Stimulated activated CD4-positive, alpha-beta T cell treated with anti-CD3 and anti-CD28 coated beads, Interleukin-2, amount 100 ng/mL, for 4 hours (primary cell): Measurements from ENCODE around the gene POU6F2.

Experiments used
- DNase-seq: peaks from one replicate; pipeline ENCODE4 v3.0.0-alpha.2; 2020; ENCODE audit warnings: low read depth

POU6F2 gene

GRCh38 chr7:39446546-39446945 lies 468.8 kb downstream of the POU6F2 start:
- DNase-seq = no peak

DNA sequence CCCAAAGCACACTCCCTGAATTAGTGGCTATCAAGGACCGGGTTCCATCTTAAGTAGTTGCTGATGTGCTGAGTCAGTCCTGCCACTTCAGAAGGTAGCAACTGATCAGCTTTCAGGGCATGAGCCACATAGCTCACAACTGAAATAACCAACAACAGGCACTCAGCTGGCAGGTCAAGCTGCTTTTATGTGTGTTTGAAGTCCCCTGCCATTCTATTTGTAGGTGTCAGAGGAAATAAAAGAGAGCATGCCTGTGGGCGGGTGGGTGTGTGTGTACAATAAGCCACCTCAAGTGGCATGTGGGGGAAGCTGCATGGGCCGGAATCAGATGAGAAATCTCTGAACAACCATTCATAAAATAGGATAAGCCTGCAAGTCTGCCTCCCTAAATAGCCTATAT lies 474.2 kb downstream of the POU6F2 start:
- DNase-seq = no peak

DNA sequence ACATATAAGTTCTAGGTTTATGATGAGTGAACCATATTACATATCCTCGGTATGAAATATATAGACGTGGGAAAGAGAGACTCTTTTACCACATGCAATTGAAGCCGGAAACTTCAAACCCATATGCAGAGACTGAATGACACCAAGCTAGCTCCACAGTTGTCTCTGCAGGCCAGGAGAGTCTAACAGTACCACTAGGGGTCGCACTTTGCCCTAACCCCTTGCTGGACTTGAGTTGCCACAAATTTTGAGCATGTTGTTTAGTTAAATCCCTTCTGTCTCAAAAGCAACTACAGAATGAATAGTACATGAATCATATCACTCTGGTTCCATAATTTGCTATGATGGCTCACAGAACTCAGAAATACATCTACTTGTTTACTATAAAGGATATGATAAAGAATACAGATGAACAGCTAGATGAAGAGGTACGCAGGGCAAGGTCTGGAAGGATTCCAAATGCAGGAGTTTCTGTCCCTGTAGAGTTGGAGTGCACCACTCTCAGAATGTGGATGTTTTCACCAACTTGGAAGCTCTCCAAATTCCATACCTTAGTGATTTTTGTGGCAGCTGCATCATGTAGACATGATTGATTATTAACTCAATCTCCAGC lies 476.1 kb downstream of the POU6F2 start:
- peak; percentile 27 for DNase-seq

DNA sequence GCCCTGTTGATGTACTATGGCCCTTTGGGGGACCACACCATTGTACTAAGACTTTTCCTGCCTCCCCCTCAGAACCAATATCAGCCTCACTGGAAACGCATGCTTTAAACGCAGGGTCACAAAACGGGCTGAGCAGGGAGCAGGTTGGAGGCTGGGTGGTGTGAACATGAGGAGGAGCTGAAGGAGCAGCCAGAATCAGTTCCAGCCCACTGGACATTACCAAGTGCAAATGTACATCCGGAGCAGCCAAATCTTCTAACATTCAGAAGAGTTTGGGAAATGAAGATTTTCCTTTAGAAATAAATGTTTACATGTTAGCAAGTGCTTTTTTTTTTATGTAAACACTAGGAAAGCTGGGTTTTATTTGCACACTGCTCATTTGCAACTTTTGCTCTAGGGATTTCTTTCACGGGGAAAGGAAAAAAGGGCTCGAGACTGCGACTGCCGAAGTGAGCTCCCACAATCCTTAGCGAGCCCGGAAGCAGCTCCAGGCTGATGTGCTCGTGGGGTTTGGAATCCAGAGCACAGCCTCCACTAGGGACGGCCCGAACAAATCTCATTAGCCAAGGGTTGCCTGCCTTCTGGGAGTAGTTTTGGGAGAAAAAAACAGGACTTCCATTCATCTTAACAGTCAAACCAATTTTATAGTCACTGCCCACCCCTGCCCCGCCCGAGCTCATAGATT lies 480.5 kb downstream of the POU6F2 start:
- DNase-seq = no peak

DNA sequence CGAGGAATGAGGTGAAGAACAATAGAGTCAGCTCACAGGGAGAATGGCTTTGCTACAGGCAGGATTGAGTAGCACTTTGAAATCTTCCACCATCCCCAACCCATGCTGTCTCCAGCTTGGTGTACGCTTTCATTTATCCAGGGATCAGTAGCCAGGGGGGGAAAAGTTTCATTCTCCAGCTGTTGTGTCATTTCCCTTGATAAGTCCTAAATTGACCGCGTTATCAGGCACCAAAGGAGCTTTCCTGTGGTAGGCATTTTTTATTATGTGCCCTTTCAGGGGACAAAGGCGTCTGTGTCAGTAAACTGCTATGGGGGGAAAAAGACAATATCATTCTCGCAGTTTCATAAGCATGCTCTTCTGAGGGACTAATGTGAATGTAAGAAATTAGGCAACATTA lies 481.9 kb downstream of the POU6F2 start:
- DNase-seq = no peak

GRCh38 chr7:39460486-39460885 lies 482.8 kb downstream of the POU6F2 start:
- no peak for DNase-seq

GRCh38 chr7:39461263-39461820 lies 483.6 kb downstream of the POU6F2 start:
- DNase-seq = no peak

DNA sequence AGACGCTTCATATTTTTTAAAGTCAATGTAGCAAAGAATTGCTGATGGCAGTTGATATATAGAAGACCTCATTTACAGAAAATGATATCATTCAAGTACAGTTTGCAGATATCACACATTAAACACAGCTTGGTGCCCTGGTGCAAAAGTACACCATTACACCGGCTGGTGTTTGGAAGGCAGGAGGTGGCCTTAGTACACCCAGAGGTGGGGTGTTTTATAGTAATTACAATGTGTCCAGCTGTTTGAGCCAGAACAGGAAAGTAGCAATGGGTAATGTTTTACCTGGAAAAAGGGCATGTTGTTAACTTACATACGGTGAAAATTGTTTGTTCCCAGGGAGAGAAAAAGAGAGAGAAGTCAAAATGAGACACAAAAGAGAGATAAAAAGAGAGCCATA lies 485.5 kb downstream of the POU6F2 start:
- no peak for DNase-seq

- DNase-seq = no peak
These were observed 486.8 kb downstream of the POU6F2 start for GRCh38 chr7:39464350-39465054.

DNA sequence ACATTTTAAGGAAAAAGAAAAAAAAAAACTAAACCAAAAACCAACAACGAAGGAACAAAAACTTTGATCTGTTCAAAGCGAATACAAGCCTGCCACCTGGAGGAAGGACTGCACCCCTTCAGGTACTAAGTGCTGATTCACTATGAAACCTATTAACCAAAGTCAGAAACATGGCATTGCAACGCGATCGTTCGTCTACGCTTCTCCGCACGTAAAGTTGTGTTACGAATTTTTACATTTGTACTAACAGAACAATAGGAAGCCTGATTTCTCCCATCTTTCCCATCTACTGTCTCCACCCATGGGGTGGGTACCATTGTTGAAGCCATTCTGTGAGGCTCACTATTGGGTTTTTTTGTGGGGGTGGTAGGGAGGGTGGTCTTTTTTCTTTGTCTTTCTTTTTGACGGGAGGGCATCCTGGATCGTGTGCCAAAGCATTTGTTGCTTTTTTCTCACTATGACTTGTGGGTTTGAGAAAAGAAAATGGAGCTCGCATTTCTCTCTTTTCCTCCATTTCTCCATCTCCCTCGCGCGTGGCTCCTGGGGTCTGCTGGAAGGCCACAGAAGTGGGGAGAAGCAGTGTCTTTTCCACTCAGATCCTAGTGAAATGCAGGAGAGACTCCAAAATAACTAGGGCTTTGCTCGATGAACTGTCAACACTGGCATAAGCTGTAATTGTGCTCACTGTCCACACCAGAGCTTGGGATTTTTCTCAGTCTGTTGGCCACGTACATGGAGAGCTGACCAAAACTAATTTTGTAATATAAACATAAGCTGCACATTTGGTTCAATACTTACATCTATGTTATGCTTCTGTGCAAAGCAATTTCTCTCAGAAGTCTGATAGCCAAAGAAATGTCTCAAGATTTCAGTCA lies 487.6 kb downstream of the POU6F2 start:
- DNase-seq = no peak

DNA sequence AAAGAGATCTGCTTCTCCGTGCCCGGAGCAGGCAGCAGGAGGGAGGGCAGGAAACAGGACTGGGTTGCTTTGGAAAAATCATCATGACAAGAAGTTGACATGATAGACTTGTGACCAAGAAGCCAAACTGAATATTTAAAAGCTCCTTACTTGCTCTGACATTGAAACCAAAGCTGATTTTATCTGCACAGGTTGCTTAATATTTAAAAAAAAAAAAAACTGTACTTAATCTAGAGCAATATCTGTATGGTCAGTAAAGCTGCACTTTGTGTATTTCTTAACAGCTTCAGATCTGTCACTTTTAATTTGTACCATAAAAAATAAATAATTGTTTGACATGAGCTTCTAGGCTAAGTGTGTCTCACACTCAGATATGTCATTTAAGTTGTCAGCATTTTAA lies 490.6 kb downstream of the POU6F2 start:
- DNase-seq = no peak

- DNase-seq = no peak
These were observed 491.2 kb downstream of the POU6F2 start for GRCh38 chr7:39468808-39469374.

GRCh38 chr7:39480901-39481300 lies 503.2 kb downstream of the POU6F2 start:
- DNase-seq = no peak

- DNase-seq = no peak
These were observed 511.0 kb downstream of the POU6F2 start for GRCh38 chr7:39488467-39489393.

DNA sequence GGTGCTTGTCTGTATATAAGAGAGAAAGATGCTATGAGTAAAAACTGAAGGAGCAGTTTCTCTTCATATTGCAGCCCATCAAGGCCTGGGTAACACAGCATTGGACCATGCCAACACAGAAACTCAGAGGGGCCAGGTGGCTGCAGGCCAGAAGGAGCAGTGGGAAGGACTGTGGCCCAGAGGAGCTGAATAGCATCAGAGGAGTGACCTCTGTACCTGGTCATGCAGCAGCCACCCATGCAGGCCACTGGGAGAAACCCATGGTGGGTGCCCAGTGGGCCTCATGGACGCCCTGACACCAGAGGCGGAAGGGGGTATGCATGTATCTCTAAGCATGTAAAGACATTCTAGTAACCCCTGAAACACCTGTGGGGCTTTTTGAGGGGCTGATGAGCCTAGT lies 512.6 kb downstream of the POU6F2 start:
- no peak for DNase-seq

- no peak for DNase-seq
These were observed 516.2 kb downstream of the POU6F2 start for GRCh38 chr7:39493934-39494333.

- no peak for DNase-seq
These were observed 523.6 kb downstream of the POU6F2 start for GRCh38 chr7:39501358-39501757.

GRCh38 chr7:39504963-39505362 lies 527.3 kb downstream of the POU6F2 start:
- DNase-seq = no peak

GRCh38 chr7:39507866-39508551 lies 530.3 kb downstream of the POU6F2 start:
- DNase-seq = no peak

GRCh38 chr7:39509436-39509835 lies 531.7 kb downstream of the POU6F2 start:
- no peak for DNase-seq
